Muscle of back (tissue), 11 donors: ENCODE results near the gene HOMER2. TPM values are rescaled to one million over a fixed set of nuclear protein-coding genes. Genes with fewer than 3 reads are reported as not detected.
"Not testable (repeated sequence)": the region's sequence is repeated elsewhere in the genome, so short reads cannot be mapped to it uniquely, and the experiment has no call there.

Source experiments
- DNase-seq, 3 donors: peaks; one replicate each; pipeline versions ENCODE4 v3.0.0 to v3.0.0-alpha.2; 2013
- polyA plus RNA-seq, 10 donors: library from polyadenylated mRNA; unstranded; fragments of 120-200 nt; gene quantifications; one replicate each; pipeline ENCODE4 v1.2.1, GENCODE V29; 2013; ENCODE audit not compliant: insufficient read length in 10 of 10

Gene HOMER2
- polyA plus RNA-seq, 10 donors: 19.3 to 36.3 (median 26.6) TPM

- DNase-seq: not testable (repeated sequence)
These were observed 86.9 kb downstream of the HOMER2 start for GRCh38 chr15:82865581-82865980.

GRCh38 chr15:82864967-82865366 is 87.6 kb downstream of the HOMER2 start:
- DNase-seq: no peak

DNA sequence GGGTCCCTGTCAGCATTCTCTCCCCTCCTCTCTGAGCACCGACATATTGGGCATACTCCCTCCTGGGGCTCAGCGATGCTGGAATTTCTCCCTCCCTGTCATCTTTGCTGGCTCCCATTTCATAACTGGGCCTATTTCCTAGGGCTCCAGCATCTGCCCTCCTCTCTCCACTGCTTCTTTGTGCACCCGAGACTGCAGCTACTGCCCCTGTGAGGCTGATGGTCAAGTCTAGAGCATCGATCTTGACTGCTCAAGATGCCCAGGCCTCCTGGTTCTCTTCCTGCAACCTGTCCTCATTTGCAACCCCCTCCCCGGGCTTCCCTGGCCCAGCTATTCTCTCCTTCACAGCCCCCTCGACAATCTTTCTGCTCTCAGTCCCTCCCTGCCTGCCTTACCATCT is 89.6 kb downstream of the HOMER2 start:
- no peak for DNase-seq

- no peak for DNase-seq
These were observed 93.6 kb downstream of the HOMER2 start for GRCh38 chr15:82858932-82859331.

GRCh38 chr15:82856397-82857170 is 95.9 kb downstream of the HOMER2 start:
- no peak for DNase-seq

- DNase-seq: no peak
These were observed 97.0 kb downstream of the HOMER2 start for GRCh38 chr15:82855286-82856100.

DNA sequence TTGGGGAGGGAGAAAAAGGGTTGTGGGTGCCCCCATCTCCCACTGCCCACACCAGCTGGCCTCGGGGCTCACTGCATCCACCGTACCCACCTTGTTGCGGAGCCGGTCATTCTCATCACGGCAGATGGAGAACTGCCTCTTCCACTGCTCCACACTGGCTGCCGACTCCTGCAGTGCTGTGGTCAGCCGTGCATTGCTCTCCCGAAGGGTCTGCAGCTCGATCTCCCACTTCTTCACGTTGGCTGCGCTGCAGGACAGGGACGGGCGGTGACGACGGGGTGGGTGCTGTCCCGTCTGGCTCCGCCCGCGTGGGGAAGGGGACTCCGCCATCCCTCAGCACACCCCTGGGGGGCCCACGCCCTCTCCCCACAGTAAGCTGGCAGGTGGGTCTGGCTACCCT is 98.0 kb downstream of the HOMER2 start:
- no peak for DNase-seq

DNA sequence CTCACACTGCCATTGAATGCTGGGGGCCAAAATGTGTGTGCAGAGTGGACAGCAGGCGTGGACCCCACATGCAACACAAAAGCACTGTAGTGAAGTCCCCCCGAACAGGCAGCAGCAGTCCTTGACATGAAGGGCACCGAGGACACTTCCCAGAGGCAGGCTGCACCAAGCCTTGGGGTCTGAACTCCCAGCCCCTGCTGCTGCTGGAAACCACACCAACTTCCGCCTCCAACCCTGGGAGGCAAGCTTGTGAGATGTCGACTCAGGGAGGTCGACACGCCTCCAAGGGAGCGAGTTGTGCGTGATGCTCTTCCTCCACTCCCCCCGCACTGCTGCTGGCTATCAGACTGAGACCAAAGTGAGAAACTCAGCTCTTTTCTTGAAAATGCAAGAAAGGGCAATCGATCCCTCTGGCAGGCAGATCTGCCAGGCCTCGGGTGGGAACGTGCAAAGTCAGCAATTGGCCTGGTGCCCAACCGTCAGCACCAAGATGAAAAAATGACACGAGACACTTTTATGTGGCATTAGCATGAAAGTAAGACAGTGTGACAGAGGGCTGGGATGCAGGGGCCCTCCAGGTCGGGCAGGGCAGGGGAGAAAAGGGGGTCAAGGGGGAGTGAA is 99.5 kb downstream of the HOMER2 start:
- no peak for DNase-seq

GRCh38 chr15:82851981-82852511 is 100.5 kb downstream of the HOMER2 start:
- peak in 1 of 3 donors; percentile 7 for DNase-seq

- DNase-seq: no peak
These were observed 101.1 kb downstream of the HOMER2 start for GRCh38 chr15:82851306-82851850.

DNA sequence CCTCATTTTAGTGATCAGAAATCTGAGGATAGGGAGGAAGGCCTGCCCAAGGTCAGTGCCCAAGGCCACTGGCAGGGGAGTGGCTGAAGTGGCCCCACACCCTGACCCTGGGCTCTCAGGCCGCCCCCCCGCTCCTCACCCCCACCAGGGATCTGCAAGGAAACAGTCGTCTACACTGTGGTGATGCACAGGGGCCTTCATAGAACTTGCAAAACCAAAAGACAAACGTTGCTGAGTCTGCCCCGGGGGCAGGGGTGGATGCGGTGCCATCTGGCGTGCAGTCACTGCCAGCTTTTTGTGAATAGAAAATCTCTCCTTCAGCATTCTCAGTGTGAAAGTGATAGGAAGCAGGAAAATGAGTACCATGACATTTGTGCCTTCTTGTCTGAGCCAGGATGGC is 101.8 kb downstream of the HOMER2 start:
- DNase-seq: no peak

GRCh38 chr15:82849556-82850512 is 102.7 kb downstream of the HOMER2 start:
- DNase-seq: peak; percentile 70 to 81 (median 71)

GRCh38 chr15:82848241-82848993 is 104.1 kb downstream of the HOMER2 start:
- DNase-seq: no peak

DNA sequence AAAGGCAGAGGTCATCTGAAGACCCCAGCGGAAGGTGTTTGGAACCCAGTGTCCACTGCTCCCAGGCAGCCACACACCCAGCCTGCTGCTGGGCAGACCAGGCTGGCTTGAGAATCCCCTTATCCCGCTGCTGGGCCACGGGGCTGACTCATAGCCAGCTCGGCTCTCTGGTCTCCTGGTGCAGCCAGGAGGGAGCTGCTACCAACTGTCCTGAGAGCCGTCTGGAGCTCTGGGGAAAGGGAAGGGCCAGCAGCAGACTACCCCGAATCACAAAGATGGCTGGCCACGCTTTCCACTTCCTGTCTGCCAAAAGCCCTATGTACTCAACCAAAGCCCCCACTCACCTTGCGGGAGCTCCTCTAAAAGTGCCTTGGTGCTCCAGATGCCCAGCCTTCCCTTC is 104.8 kb downstream of the HOMER2 start:
- no peak for DNase-seq

- no peak for DNase-seq
These were observed 105.9 kb downstream of the HOMER2 start for GRCh38 chr15:82846621-82847020.

GRCh38 chr15:82845686-82846085 is 106.8 kb downstream of the HOMER2 start:
- no peak for DNase-seq

GRCh38 chr15:82843566-82843965 is 109.0 kb downstream of the HOMER2 start:
- no peak for DNase-seq

DNA sequence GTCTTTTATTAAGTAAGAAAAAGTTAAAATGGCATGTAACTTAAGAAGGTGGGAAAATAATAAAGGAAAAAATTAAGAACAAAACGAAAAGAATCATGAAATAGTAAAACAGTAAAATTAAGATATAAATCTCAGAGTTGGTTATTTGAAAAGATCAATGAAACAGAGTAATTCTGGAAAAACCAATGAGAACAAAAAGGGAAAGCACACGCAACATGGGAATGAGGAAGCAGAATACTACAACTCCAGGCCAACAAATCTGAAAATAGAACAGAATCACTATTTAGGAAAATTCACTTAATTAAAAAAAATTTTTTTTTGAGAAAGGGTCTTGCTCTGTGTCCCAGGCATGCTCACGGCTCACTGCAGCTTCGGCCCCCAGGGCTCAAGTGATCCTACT is 112.4 kb downstream of the HOMER2 start:
- DNase-seq: no peak

DNA sequence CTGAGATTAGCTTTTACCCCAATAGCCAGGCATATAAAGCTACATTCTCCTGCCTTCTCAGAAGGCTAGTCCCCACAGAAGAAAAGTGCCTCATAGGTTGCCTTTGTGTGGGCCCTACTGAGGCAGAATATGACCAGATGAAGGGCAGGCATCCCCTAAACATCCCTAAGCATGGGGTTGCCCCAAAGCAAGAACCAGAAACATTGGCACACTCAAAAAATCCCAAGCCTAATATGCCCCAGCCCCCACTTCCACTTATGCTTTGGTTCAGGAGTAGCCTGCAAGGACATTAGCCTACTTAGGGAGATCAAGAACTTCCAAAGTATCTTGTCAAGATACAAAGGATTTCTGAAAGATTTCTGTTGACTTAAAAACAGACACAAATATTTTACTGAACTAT is 113.4 kb downstream of the HOMER2 start:
- DNase-seq: no peak

DNA sequence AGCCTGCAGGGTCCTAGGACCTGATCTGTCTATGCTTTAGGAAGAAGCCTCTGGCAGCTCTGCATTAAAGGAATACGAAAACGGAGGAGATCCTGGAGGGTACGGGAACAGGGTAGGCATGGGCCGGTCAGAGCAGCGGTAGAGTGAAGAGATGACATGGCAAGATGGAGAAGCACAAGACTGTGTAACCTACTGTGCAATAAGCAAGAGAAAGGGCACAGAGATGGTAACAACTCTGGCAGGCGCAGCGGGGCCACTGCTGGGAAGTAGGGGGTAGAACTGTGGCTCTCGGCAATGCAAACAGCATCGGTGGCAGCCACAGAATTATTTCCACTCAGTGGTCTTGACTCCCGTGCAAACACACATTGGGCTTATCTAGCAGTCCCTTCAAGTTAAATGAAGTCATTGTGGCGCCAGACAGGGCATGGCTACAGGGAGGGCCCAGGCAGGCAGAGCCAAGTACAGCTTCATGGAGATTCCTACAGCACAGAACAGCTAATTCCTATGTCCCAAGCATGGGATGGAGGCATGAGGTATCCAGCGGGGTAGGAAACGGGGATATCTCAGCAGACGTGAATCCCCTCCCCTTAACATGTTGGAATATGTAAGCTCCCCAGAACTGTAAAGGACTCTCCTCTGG is 114.3 kb downstream of the HOMER2 start:
- no peak for DNase-seq
